ENCODE measurements around the gene GOLGA7B. TPM values are rescaled to one million over a fixed set of nuclear protein-coding genes. Genes with fewer than 3 reads are reported as not detected.

Gene GOLGA7B
- polyA plus RNA-seq, 2 donors: 1.7 to 2.2 TPM

- H3K9me3 ChIP-seq (ENCODE audit: control insufficient read depth in 2 of 2, insufficient read depth in 1 of 2, low read depth in 1 of 2, low read length in 1 of 2): no peaks in the 10 kb centered on the region
- 37 to 47% methylated on average over 6 of the region's 6 CpGs for WGBS, 2 donors
- H3K4me3 ChIP-seq (ENCODE audit: low read depth in 1 of 2, low read length in 2 of 2): no peak overlapping the region
- H3K27me3 ChIP-seq (ENCODE audit: control insufficient read depth in 1 of 2, insufficient read depth in 2 of 2, low read length in 2 of 2): no peaks in the 10 kb centered on the region
- H3K36me3 ChIP-seq (ENCODE audit: control insufficient read depth in 2 of 2, insufficient read depth in 2 of 2, low read length in 1 of 2): no peaks in the 10 kb centered on the region
- no peak overlapping the region for H3K27ac ChIP-seq (ENCODE audit: low read depth in 2 of 2, low read length in 1 of 2)
- peaks cover 7 to 11% of the 10 kb centered on the region in 2 donors for H3K4me1 ChIP-seq (ENCODE audit: control insufficient read depth in 2 of 2, insufficient read depth in 2 of 2, low read length in 1 of 2)
Observed at GRCh38 chr10:97873569-97873968, 23.9 kb downstream of the GOLGA7B start.

- Histone ChIP-seq H3K4me1 (ENCODE audit: control insufficient read depth in 2 of 2, insufficient read depth in 2 of 2, low read length in 1 of 2) (peaks cover 2 to 6% of the 10 kb centered on the region in 2 donors), H3K9me3 (ENCODE audit: control insufficient read depth in 2 of 2, insufficient read depth in 1 of 2, low read depth in 1 of 2, low read length in 1 of 2) (no peaks in the 10 kb centered on the region), H3K36me3 (ENCODE audit: control insufficient read depth in 2 of 2, insufficient read depth in 2 of 2, low read length in 1 of 2) (no peaks in the 10 kb centered on the region), H3K27ac (ENCODE audit: low read depth in 2 of 2, low read length in 1 of 2) (no peak overlapping the region), H3K27me3 (ENCODE audit: control insufficient read depth in 1 of 2, insufficient read depth in 2 of 2, low read length in 2 of 2) (no peaks in the 10 kb centered on the region), H3K4me3 (ENCODE audit: low read depth in 1 of 2, low read length in 2 of 2) (no peak overlapping the region)
- WGBS, 2 donors: 57 to 70% methylated on average over 6 of the region's 6 CpGs
Observed at GRCh38 chr10:97874332-97874731, 24.7 kb downstream of the GOLGA7B start.

- Histone ChIP-seq H3K36me3 (ENCODE audit: control insufficient read depth in 2 of 2, insufficient read depth in 2 of 2, low read length in 1 of 2) (no peaks in the 10 kb centered on the region), H3K4me3 (ENCODE audit: low read depth in 1 of 2, low read length in 2 of 2) (no peak overlapping the region), H3K27me3 (ENCODE audit: control insufficient read depth in 1 of 2, insufficient read depth in 2 of 2, low read length in 2 of 2) (no peaks in the 10 kb centered on the region), H3K4me1 (ENCODE audit: control insufficient read depth in 2 of 2, insufficient read depth in 2 of 2, low read length in 1 of 2) (peaks cover 2 to 3% of the 10 kb centered on the region in 2 donors), H3K27ac (ENCODE audit: low read depth in 2 of 2, low read length in 1 of 2) (no peak overlapping the region), H3K9me3 (ENCODE audit: control insufficient read depth in 2 of 2, insufficient read depth in 1 of 2, low read depth in 1 of 2, low read length in 1 of 2) (no peaks in the 10 kb centered on the region)
- WGBS, 2 donors: 57% methylated on average over 7 of the region's 7 CpGs
Observed at GRCh38 chr10:97875391-97875790, 25.7 kb downstream of the GOLGA7B start.

- Histone ChIP-seq H3K36me3 (ENCODE audit: control insufficient read depth in 2 of 2, insufficient read depth in 2 of 2, low read length in 1 of 2) (no peaks in the 10 kb centered on the region), H3K27ac (ENCODE audit: low read depth in 2 of 2, low read length in 1 of 2) (no peak overlapping the region), H3K9me3 (ENCODE audit: control insufficient read depth in 2 of 2, insufficient read depth in 1 of 2, low read depth in 1 of 2, low read length in 1 of 2) (peaks cover 0 to 2% of the 10 kb centered on the region in 2 donors), H3K27me3 (ENCODE audit: control insufficient read depth in 1 of 2, insufficient read depth in 2 of 2, low read length in 2 of 2) (no peaks in the 10 kb centered on the region), H3K4me1 (ENCODE audit: control insufficient read depth in 2 of 2, insufficient read depth in 2 of 2, low read length in 1 of 2) (peaks cover 2 to 3% of the 10 kb centered on the region in 2 donors), H3K4me3 (ENCODE audit: low read depth in 1 of 2, low read length in 2 of 2) (no peak overlapping the region)
- WGBS, 2 donors: 65 to 66% methylated on average over 4 of the region's 4 CpGs
Observed at GRCh38 chr10:97876402-97876801, 26.8 kb downstream of the GOLGA7B start.

- Histone ChIP-seq H3K36me3 (ENCODE audit: control insufficient read depth in 2 of 2, insufficient read depth in 2 of 2, low read length in 1 of 2) (peaks cover 0 to 2% of the 10 kb centered on the region in 2 donors), H3K9me3 (ENCODE audit: control insufficient read depth in 2 of 2, insufficient read depth in 1 of 2, low read depth in 1 of 2, low read length in 1 of 2) (peaks cover 0 to 2% of the 10 kb centered on the region in 2 donors), H3K4me1 (ENCODE audit: control insufficient read depth in 2 of 2, insufficient read depth in 2 of 2, low read length in 1 of 2) (peaks cover 0 to 4% of the 10 kb centered on the region in 2 donors), H3K27ac (ENCODE audit: low read depth in 2 of 2, low read length in 1 of 2) (no peak overlapping the region), H3K4me3 (ENCODE audit: low read depth in 1 of 2, low read length in 2 of 2) (no peak overlapping the region), H3K27me3 (ENCODE audit: control insufficient read depth in 1 of 2, insufficient read depth in 2 of 2, low read length in 2 of 2) (no peaks in the 10 kb centered on the region)
- WGBS, 2 donors: 93 to 95% methylated on average over 5 of the region's 5 CpGs
Observed at GRCh38 chr10:97879241-97879640, 29.6 kb downstream of the GOLGA7B start.

- no peaks in the 10 kb centered on the region for H3K27me3 ChIP-seq (ENCODE audit: control insufficient read depth in 1 of 2, insufficient read depth in 2 of 2, low read length in 2 of 2)
- WGBS, 2 donors: 95 to 96% methylated on average over 10 of the region's 10 CpGs
- no peak overlapping the region for H3K4me3 ChIP-seq (ENCODE audit: low read depth in 1 of 2, low read length in 2 of 2)
Observed at GRCh38 chr10:97880109-97880508, 30.5 kb downstream of the GOLGA7B start.

GRCh38 chr10:97882142-97883091 lies 32.8 kb downstream of the GOLGA7B start:
- Histone ChIP-seq H3K36me3 (ENCODE audit: control insufficient read depth in 2 of 2, insufficient read depth in 2 of 2, low read length in 1 of 2) (peaks cover 0 to 2% of the 10 kb centered on the region in 2 donors), H3K27me3 (ENCODE audit: control insufficient read depth in 1 of 2, insufficient read depth in 2 of 2, low read length in 2 of 2) (no peaks in the 10 kb centered on the region), H3K4me3 (ENCODE audit: low read depth in 1 of 2, low read length in 2 of 2) (no peak overlapping the region), H3K9me3 (ENCODE audit: control insufficient read depth in 2 of 2, insufficient read depth in 1 of 2, low read depth in 1 of 2, low read length in 1 of 2) (peaks cover 0 to 2% of the 10 kb centered on the region in 2 donors), H3K4me1 (ENCODE audit: control insufficient read depth in 2 of 2, insufficient read depth in 2 of 2, low read length in 1 of 2) (peaks cover 0 to 3% of the 10 kb centered on the region in 2 donors), H3K27ac (ENCODE audit: low read depth in 2 of 2, low read length in 1 of 2) (no peak overlapping the region)
- 69 to 70% methylated on average over 11 of the region's 11 CpGs for WGBS, 2 donors

More at GRCh38 chr10:97880109-97880508, 30.5 kb downstream of the GOLGA7B start:
- H3K9me3 ChIP-seq (ENCODE audit: control insufficient read depth in 2 of 2, insufficient read depth in 1 of 2, low read depth in 1 of 2, low read length in 1 of 2): peaks cover 0 to 2% of the 10 kb centered on the region in 2 donors
- H3K36me3 ChIP-seq (ENCODE audit: control insufficient read depth in 2 of 2, insufficient read depth in 2 of 2, low read length in 1 of 2): peaks cover 0 to 2% of the 10 kb centered on the region in 2 donors
- no peak overlapping the region for H3K27ac ChIP-seq (ENCODE audit: low read depth in 2 of 2, low read length in 1 of 2)
- H3K4me1 ChIP-seq (ENCODE audit: control insufficient read depth in 2 of 2, insufficient read depth in 2 of 2, low read length in 1 of 2): peaks cover 0 to 3% of the 10 kb centered on the region in 2 donors

- no peak overlapping the region for H3K27ac ChIP-seq (ENCODE audit: low read depth in 2 of 2, low read length in 1 of 2)
- no peaks in the 10 kb centered on the region for H3K27me3 ChIP-seq (ENCODE audit: control insufficient read depth in 1 of 2, insufficient read depth in 2 of 2, low read length in 2 of 2)
- peaks cover 0 to 2% of the 10 kb centered on the region in 2 donors for H3K9me3 ChIP-seq (ENCODE audit: control insufficient read depth in 2 of 2, insufficient read depth in 1 of 2, low read depth in 1 of 2, low read length in 1 of 2)
- H3K4me3 ChIP-seq (ENCODE audit: low read depth in 1 of 2, low read length in 2 of 2): no peak overlapping the region
- 65 to 67% methylated on average over 3 of the region's 3 CpGs for WGBS, 2 donors
- H3K36me3 ChIP-seq (ENCODE audit: control insufficient read depth in 2 of 2, insufficient read depth in 2 of 2, low read length in 1 of 2): peaks cover 0 to 2% of the 10 kb centered on the region in 2 donors
- H3K4me1 ChIP-seq (ENCODE audit: control insufficient read depth in 2 of 2, insufficient read depth in 2 of 2, low read length in 1 of 2): peaks cover 0 to 3% of the 10 kb centered on the region in 2 donors
Observed at GRCh38 chr10:97883092-97883485, 33.4 kb downstream of the GOLGA7B start.

GRCh38 chr10:97886286-97886685 lies 36.6 kb downstream of the GOLGA7B start:
- Histone ChIP-seq H3K4me3 (ENCODE audit: low read depth in 1 of 2, low read length in 2 of 2) (no peak overlapping the region), H3K27me3 (ENCODE audit: control insufficient read depth in 1 of 2, insufficient read depth in 2 of 2, low read length in 2 of 2) (no peaks in the 10 kb centered on the region), H3K36me3 (ENCODE audit: control insufficient read depth in 2 of 2, insufficient read depth in 2 of 2, low read length in 1 of 2) (peaks cover 0 to 2% of the 10 kb centered on the region in 2 donors), H3K9me3 (ENCODE audit: control insufficient read depth in 2 of 2, insufficient read depth in 1 of 2, low read depth in 1 of 2, low read length in 1 of 2) (no peaks in the 10 kb centered on the region), H3K27ac (ENCODE audit: low read depth in 2 of 2, low read length in 1 of 2) (no peak overlapping the region), H3K4me1 (ENCODE audit: control insufficient read depth in 2 of 2, insufficient read depth in 2 of 2, low read length in 1 of 2) (peaks cover 0 to 3% of the 10 kb centered on the region in 2 donors)
- WGBS, 2 donors: 76 to 79% methylated on average over 5 of the region's 5 CpGs
